Epithelial cell of esophagus (primary cell): ENCODE measurements around the gene PRRT4.

Experiments used
- DNase-seq: peaks from one replicate; pipeline ENCODE4 v3.0.0; 2010; ENCODE audit warnings: low read depth
- H3K4me3 ChIP-seq: 2 replicates; pipeline ENCODE4 v1.5.1; 2011; ENCODE audit warnings: mild to moderate bottlenecking, low read length, control low read depth
- TF ChIP-seq, protein P1 (sequence below): IDR thresholded peaks from 2 replicates; pipeline ENCODE4 v1.5.1; 2011; ENCODE audit warnings: low read depth, mild to moderate bottlenecking, low read length, control low read depth, inconsistent platforms; ENCODE audit not compliant: insufficient read depth; ENCODE audit errors: missing control alignments

Gene PRRT4

GRCh38 chr7:128402356-128402755 is 40.9 kb upstream of the PRRT4 start:
- TF ChIP-seq, protein P1, sequence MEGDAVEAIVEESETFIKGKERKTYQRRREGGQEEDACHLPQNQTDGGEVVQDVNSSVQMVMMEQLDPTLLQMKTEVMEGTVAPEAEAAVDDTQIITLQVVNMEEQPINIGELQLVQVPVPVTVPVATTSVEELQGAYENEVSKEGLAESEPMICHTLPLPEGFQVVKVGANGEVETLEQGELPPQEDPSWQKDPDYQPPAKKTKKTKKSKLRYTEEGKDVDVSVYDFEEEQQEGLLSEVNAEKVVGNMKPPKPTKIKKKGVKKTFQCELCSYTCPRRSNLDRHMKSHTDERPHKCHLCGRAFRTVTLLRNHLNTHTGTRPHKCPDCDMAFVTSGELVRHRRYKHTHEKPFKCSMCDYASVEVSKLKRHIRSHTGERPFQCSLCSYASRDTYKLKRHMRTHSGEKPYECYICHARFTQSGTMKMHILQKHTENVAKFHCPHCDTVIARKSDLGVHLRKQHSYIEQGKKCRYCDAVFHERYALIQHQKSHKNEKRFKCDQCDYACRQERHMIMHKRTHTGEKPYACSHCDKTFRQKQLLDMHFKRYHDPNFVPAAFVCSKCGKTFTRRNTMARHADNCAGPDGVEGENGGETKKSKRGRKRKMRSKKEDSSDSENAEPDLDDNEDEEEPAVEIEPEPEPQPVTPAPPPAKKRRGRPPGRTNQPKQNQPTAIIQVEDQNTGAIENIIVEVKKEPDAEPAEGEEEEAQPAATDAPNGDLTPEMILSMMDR: no peak
- no peak for DNase-seq
- no peak overlapping the region for H3K4me3 ChIP-seq

DNA sequence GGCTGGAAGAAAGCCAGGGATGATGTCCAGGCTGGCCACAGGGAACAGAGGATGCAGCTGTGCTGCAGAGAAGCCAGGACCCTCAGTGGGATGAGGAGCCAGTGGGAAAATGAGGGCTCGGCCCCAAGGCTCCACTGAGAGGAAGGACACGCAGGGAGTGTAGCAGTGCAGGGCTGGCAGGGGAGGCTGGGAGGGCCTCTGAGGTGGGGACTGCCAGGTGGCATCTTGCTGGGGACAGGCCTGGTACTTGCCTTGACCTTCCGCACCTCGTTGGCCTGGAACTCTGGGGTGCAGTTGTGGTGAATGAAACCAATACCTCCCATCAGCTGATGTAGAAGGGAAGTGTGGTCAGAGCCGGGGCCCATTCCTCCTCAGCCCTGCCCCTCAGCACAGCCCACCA is 39.1 kb upstream of the PRRT4 start:
- TF ChIP-seq, protein P1: no peak
- no peak overlapping the region for H3K4me3 ChIP-seq
- no peak for DNase-seq

- H3K4me3 ChIP-seq: no peak overlapping the region
- no peak for DNase-seq
- TF ChIP-seq, protein P1: no peak
These were observed 38.5 kb upstream of the PRRT4 start for GRCh38 chr7:128399991-128400390.

GRCh38 chr7:128398841-128399135 is 37.3 kb upstream of the PRRT4 start:
- H3K4me3 ChIP-seq: no peak overlapping the region
- TF ChIP-seq, protein P1: no peak
- no peak for DNase-seq

DNA sequence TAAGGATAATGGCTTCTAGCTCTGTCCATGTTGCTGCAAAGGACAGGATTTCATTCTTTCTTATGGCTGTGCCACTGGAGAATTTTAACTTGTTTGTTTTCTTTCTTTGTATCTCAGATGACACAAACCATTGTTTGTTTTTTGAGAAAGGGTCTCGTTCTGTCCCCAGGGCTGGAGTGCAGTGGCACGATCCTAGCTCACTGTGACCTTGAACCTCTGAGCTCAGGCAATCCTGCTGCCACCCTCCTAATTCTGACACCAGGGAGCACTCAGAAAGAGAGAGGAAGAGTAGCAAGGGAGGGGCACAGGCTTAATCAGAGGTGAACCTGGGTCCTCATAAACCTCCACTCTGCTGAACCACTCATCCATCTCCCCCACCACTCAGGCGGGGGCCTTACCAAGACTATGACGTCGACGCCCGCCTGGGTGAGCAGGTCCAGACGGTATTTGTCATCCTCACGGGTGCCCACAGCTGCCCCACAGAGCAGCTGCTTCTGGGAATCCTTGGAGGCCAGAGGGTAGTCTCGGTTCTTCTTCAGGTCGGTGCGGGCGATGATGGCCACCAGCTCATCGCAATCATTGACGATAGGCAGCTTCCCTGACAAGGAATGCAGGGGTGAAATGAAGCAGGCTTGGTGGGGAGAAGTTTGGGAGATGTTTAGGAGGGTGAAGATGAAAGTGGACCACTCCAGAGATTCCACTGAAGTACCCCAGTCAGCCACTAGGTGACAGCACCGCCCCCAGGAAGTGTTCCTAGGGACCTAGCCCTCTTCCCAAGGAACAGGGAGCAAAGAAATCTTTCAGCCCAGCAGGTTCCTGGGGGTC is 36.7 kb upstream of the PRRT4 start:
- peak; percentile 48 for DNase-seq
- no peak overlapping the region for H3K4me3 ChIP-seq
- TF ChIP-seq, protein P1: peak; percentile 95

DNA sequence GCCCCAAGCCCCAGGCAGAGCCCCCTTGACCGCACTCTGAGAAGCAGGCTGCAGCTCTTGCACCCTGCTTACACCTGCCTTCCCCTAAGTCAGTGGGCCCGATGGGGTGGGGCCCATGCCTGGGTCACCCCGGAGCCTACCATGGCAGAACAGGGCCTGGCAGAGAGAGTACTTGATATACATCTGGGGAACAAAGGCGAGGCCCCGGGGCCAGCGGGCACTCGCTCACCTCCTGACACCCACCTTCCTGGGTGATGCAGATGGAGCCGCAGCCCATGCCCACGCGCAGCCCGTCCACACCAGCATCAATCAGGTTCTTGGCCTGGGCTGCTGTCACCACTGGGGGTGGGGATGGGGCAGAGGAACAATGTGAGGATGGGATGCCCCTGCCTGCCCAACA is 34.9 kb upstream of the PRRT4 start:
- DNase-seq: no peak
- TF ChIP-seq, protein P1: no peak
- H3K4me3 ChIP-seq: no peak overlapping the region

DNA sequence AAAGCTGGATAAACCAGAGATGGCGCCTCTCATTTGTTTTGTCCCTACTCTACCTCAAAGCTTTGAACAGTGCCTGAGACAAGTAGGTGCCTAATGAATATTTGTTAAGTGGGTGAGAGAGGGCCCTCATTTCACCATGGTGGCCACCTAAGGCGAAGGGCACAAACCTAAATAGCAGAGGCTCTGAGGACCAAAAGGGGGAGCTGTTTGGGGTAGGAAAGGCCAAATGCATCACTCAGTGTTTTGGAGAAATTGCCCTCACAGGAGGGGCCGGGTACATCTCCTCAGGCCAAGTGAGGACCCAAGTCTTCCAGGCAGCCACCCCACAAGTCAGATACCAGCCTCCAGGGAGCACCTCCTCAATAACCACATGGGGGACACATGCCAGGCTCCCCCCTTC is 34.3 kb upstream of the PRRT4 start:
- H3K4me3 ChIP-seq: no peak overlapping the region
- TF ChIP-seq, protein P1: peak; percentile 6
- no peak for DNase-seq
